ENCODE measurements around the gene CARS2. TPM values are rescaled to one million over a fixed set of nuclear protein-coding genes. Genes with fewer than 3 reads are reported as not detected.

CARS2 gene
- total RNA-seq, 1 experiment from 2014 or later, result 41.9 TPM

DNA sequence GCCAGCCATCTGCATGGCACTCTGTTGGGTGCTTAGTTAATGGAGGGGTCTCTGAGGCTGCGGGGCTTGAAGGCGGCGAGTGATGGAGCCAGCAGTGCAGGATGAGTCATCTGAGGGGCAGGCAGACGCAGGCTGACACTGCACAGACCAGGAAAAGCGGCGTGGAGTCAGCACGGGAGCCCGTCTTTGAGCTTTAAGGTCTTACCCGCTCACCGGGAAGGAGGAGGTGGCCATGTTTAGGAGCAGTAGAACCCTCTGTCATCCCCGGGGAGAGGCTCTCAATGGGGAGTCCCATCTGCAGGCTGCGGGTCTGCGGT lies 77.5 kb downstream of the CARS2 start:
- DNase-seq, result no peak
- Histone ChIP-seq H2BK5ac (ENCODE audit: insufficient read length, low read length) (no peak overlapping the region), H2BK120ac (ENCODE audit: low read depth, low read length, poor library complexity, severe bottlenecking) (no peak overlapping the region), H2BK20ac (ENCODE audit: low read depth, low read length, poor library complexity, severe bottlenecking) (no peak overlapping the region), H3K23me2 (ENCODE audit: insufficient read length, low read depth, low read length, poor library complexity, severe bottlenecking) (no peaks in the 10 kb centered on the region), H3K14ac (ENCODE audit: insufficient read depth, low read length) (no peak overlapping the region; the same call in 1 of the 2 replicates), H3K79me1 (ENCODE audit: insufficient read depth, low read depth, low read length, poor library complexity, severe bottlenecking) (peaks cover 10% of the 10 kb centered on the region), H2BK12ac (ENCODE audit: insufficient read length, low read depth, low read length) (no peak overlapping the region), H2AK5ac (ENCODE audit: insufficient read length, low read length) (no peak overlapping the region), H4K20me1 (ENCODE audit: control insufficient read depth, insufficient read depth, insufficient read length) (no peaks in the 10 kb centered on the region), H2BK15ac (ENCODE audit: low read depth, low read length) (no peak overlapping the region), H3K23ac (ENCODE audit: insufficient read length, low read depth, low read length) (no peak overlapping the region), H3K18ac (ENCODE audit: insufficient read length, low read depth, low read length) (no peak overlapping the region), H4K5ac (ENCODE audit: insufficient read length, low read depth, low read length) (no peak overlapping the region), H3K9me3 (ENCODE audit: control insufficient read depth, low read depth, low read length) (no peaks in the 10 kb centered on the region), H3K56ac (ENCODE audit: insufficient read length, low read depth, low read length) (no peak overlapping the region), H3K4ac (ENCODE audit: low read depth, low read length) (no peak overlapping the region), H3K9ac (ENCODE audit: extremely low read depth, insufficient read length, low read length) (no peak overlapping the region), H4K8ac (replicated peaks; ENCODE audit: insufficient read length, low read depth, low read length) (no peak overlapping the region), H3K4me1 (ENCODE audit: insufficient read depth, low read length) (no peaks in the 10 kb centered on the region), H4K91ac (ENCODE audit: insufficient read length, low read depth, low read length) (no peak overlapping the region), H2AFZ (ENCODE audit: low read length) (no peak overlapping the region), H3K79me2 (ENCODE audit: insufficient read depth, low read length) (peaks cover 16% of the 10 kb centered on the region; the same call in 1 of the 2 replicates), H3K27ac (ENCODE audit: insufficient read length, low read depth, low read length) (no peak overlapping the region), H3K4me2 (ENCODE audit: insufficient read depth, insufficient read length, low read length) (no peak overlapping the region), H3K27me3 (ENCODE audit: insufficient read depth, low read length) (no peaks in the 10 kb centered on the region), H3T11ph (ENCODE audit: low read length) (no peak overlapping the region)
- Mint-ChIP-seq H3K9me3 (no peaks in the 10 kb centered on the region), H3K36me3 (ENCODE audit: insufficient read depth in 1 of 3, low read depth in 3 of 3) (peaks cover 24 to 61% (median 47%) of the 10 kb centered on the region in 3 experiments), H3K4me3 (no peak overlapping the region), H3K4me1 (peaks cover 16 to 18% of the 10 kb centered on the region in 2 experiments), H3K27me3 (ENCODE audit: low read depth) (no peaks in the 10 kb centered on the region), H3K27ac (peak overlapping the region in 1 of 3 experiments; percentile 88; a peak in 4 of 7 replicates)
- no CpG with 5 or more reads among the region's 13 CpGs for WGBS (ENCODE audit: extremely low coverage, insufficient read length, low lambda C conversion rate)
- TF ChIP-seq, protein P1, sequence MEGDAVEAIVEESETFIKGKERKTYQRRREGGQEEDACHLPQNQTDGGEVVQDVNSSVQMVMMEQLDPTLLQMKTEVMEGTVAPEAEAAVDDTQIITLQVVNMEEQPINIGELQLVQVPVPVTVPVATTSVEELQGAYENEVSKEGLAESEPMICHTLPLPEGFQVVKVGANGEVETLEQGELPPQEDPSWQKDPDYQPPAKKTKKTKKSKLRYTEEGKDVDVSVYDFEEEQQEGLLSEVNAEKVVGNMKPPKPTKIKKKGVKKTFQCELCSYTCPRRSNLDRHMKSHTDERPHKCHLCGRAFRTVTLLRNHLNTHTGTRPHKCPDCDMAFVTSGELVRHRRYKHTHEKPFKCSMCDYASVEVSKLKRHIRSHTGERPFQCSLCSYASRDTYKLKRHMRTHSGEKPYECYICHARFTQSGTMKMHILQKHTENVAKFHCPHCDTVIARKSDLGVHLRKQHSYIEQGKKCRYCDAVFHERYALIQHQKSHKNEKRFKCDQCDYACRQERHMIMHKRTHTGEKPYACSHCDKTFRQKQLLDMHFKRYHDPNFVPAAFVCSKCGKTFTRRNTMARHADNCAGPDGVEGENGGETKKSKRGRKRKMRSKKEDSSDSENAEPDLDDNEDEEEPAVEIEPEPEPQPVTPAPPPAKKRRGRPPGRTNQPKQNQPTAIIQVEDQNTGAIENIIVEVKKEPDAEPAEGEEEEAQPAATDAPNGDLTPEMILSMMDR (conservative IDR thresholded peaks at IDR 0.05), result no peak
